Sigmoid colon (tissue), 7 donors: Measurements from ENCODE around the gene TBX15. TPM values are rescaled to one million over a fixed set of nuclear protein-coding genes. Genes with fewer than 3 reads are reported as not detected.

ENCODE experiments used
- DNase-seq: peaks from one replicate; pipeline ENCODE4 v3.0.0-alpha.2; 2019
- H3K27ac ChIP-seq, 4 donors: fragments of 200-600 bp; sonication (generic); one replicate each; pipeline ENCODE4 v1.5.1; 2016 to 2019; ENCODE audit warnings: mild to moderate bottlenecking in 1 of 4
- H3K27me3 ChIP-seq, 3 donors: fragments of 200-600 bp; sonication (generic); one replicate each; pipeline ENCODE4 v1.5.1; 2019; ENCODE audit warnings: mild to moderate bottlenecking in 1 of 3
- H3K36me3 ChIP-seq, 4 donors: fragments of 200-600 bp; sonication (generic); one replicate each; pipeline ENCODE4 v1.5.1; 2016 to 2019
- H3K4me1 ChIP-seq, 4 donors: fragments of 200-600 bp; sonication (generic); one replicate each; pipeline ENCODE4 v1.5.1; 2017 to 2019
- H3K4me3 ChIP-seq, 4 donors: fragments of 200-600 bp; sonication (generic); one replicate each; pipeline ENCODE4 v1.5.1; 2017 to 2019; ENCODE audit warnings: mild to moderate bottlenecking in 2 of 4, moderate library complexity in 1 of 4
- H3K9me3 ChIP-seq, 4 donors: fragments of 200-600 bp in 3 of 4; sonication (generic) in 3 of 4; one replicate each; pipeline versions ENCODE4 v1.5.1 to v1.6.1; 2013 to 2019
- EP300 ChIP-seq, 4 donors: sonication (generic); formaldehyde crosslinking; IDR thresholded peaks; one replicate each; pipeline ENCODE4 v1.6.1; 2017; ENCODE audit warnings: antibody characterized with exemption in 4 of 4
- POLR2A ChIP-seq, 2 donors: fragments of 450-650 bp; IDR thresholded peaks; one replicate each; pipeline ENCODE4 v1.6.1; 2016; ENCODE audit warnings: antibody characterized with exemption in 2 of 2, mild to moderate bottlenecking in 2 of 2, moderate library complexity in 2 of 2
- POLR2AphosphoS5 ChIP-seq, 4 donors: sonication (generic); formaldehyde crosslinking; IDR thresholded peaks; one replicate each; pipeline ENCODE4 v1.6.1; 2017; ENCODE audit warnings: antibody characterized with exemption in 4 of 4
- WGBS, 2 donors: extraction: QIAGEN DNeasy Blood & Tissue Kit; methylation state at CpG; one replicate each; pipeline ENCODE4 v1.1.7; 2013; 5-methylcytosine and 5-hydroxymethylcytosine counted together
- intact Hi-C: fragments of 100-400 bp; cut with DNase I; formaldehyde crosslinking; loops from one replicate; pipeline ENCODE4 v1.15.1; 2023
- polyA plus RNA-seq, 3 donors: library from polyadenylated mRNA; stranded (reverse); fragments of 200-250 nt; gene quantifications; one replicate each; pipeline ENCODE4 v1.2.3, GENCODE V29; 2013
- total RNA-seq, 4 donors: library from RNA; depleted of rRNA; stranded (reverse); fragments of >200 nt; gene quantifications; one replicate each; pipeline ENCODE4 v1.1.0, GENCODE V29; 2016
- TF ChIP-seq, protein P1 (sequence below), 4 experiments: fragments of 450-650 bp in 3 of 4; fragments of 200-600 bp in 1 of 4; IDR thresholded peaks; one replicate each; pipeline ENCODE4 v1.5.1; 2016 to 2019; ENCODE audit warnings: antibody characterized with exemption in 4 of 4, mild to moderate bottlenecking in 3 of 4, moderate library complexity in 2 of 4
- donor health status: healthy with polysubstance abuse.
- donor health status: Bipolar disorder and iron deficiency.
- donor health status: healthy.

The TBX15 gene
- total and polyA plus RNA-seq, 7 donors, result under 0.01 to 0.28 (median 0.03) TPM; not detected in 2

DNA sequence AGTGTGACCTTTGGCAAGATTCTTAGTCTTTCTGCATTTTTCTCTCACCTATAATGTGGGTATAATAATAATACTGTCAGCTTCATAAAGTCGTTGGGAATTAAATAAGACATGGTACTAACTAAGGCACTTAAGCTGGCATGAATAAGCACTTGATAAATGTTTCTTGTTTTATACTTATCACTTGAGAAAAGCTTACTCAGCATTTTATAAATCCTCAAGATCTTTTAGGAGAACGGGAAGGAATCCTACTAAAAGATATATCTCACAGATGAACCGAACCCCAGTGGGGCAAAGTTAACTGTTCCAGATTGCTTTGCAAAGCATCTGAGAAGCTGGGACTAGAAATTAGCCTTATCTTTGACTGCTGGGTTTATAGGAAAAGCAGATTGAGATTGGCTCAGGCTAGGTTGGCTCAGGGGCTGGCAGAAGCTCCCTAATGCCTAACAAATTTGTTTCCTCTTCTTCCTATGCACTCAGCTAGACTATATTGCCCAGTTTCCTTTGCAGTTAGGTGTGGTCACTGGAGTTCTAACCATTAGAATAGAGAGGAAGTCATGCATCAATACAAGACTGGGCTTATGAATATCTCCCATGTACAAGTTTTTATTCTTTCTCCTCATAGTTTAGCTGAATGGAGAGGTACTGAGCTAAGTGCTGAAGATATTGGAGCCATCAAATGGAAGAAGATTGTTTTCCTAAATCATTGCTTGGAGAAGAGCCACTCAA is 110.3 kb downstream of the TBX15 start:
- no peak for DNase-seq
- Histone ChIP-seq H3K9me3 (no peaks in the 10 kb centered on the region), H3K27ac (no peak overlapping the region), H3K27me3 (no peaks in the 10 kb centered on the region), H3K4me1 (no peaks in the 10 kb centered on the region), H3K36me3 (no peaks in the 10 kb centered on the region), H3K4me3 (no peak overlapping the region)
- TF ChIP-seq, protein P1, sequence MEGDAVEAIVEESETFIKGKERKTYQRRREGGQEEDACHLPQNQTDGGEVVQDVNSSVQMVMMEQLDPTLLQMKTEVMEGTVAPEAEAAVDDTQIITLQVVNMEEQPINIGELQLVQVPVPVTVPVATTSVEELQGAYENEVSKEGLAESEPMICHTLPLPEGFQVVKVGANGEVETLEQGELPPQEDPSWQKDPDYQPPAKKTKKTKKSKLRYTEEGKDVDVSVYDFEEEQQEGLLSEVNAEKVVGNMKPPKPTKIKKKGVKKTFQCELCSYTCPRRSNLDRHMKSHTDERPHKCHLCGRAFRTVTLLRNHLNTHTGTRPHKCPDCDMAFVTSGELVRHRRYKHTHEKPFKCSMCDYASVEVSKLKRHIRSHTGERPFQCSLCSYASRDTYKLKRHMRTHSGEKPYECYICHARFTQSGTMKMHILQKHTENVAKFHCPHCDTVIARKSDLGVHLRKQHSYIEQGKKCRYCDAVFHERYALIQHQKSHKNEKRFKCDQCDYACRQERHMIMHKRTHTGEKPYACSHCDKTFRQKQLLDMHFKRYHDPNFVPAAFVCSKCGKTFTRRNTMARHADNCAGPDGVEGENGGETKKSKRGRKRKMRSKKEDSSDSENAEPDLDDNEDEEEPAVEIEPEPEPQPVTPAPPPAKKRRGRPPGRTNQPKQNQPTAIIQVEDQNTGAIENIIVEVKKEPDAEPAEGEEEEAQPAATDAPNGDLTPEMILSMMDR (IDR thresholded peaks at IDR 0.05), result no peak
- TF ChIP-seq POLR2AphosphoS5 (IDR thresholded peaks at IDR 0.05), result no peak
- TF ChIP-seq EP300 (IDR thresholded peaks at IDR 0.05), result no peak
- no peak for TF ChIP-seq POLR2A (IDR thresholded peaks at IDR 0.05)
- WGBS, 2 donors, result 71 to 77% methylated on average over 3 of the region's 3 CpGs
- intact Hi-C loops, result no loop called here

DNA sequence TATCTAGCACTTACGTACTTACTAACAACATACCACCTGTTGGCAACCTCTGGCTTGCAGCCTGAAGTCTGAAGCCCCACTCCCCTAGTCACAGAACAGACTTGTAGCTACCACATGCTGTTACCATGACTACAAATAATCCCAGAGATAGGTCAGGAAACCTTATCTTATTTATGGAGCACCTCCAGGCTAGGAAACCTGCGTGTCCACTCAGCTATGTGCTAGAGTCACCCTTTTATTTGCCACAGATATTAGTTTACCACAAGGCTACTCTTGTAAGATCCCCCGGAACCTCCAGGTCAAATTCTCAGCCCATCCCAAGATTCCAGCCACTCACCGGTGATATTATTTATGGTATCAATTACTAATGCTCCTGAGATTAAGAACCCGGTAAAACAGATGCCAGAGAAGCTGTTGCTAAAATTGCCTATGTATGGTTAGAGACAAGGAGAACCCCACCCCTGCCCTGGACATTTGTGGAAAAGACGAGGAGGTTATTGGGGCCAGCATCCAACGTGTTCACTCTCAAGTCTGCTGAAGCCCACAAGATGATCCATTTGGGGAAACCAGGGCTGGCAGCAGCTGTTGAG is 116.5 kb downstream of the TBX15 start:
- Histone ChIP-seq H3K27me3 (no peaks in the 10 kb centered on the region), H3K4me1 (no peaks in the 10 kb centered on the region), H3K27ac (no peak overlapping the region), H3K9me3 (no peaks in the 10 kb centered on the region), H3K4me3 (no peak overlapping the region), H3K36me3 (no peaks in the 10 kb centered on the region)
- TF ChIP-seq EP300 (IDR thresholded peaks at IDR 0.05), result no peak
- no peak for TF ChIP-seq POLR2A (IDR thresholded peaks at IDR 0.05)
- TF ChIP-seq, protein P1 (IDR thresholded peaks at IDR 0.05), result no peak
- TF ChIP-seq POLR2AphosphoS5 (IDR thresholded peaks at IDR 0.05), result no peak
- intact Hi-C loops, result no loop called here
- no peak for DNase-seq
- WGBS, 2 donors, result 75 to 78% methylated on average over 7 of the region's 7 CpGs

GRCh38 chr1:118868387-118868786 is 119.8 kb downstream of the TBX15 start:
- no peak for TF ChIP-seq EP300 (IDR thresholded peaks at IDR 0.05)
- TF ChIP-seq, protein P1 (IDR thresholded peaks at IDR 0.05), result no peak
- TF ChIP-seq POLR2A (IDR thresholded peaks at IDR 0.05), result no peak
- no peak for TF ChIP-seq POLR2AphosphoS5 (IDR thresholded peaks at IDR 0.05)
- no peak overlapping the region for H3K27ac ChIP-seq
- intact Hi-C loops, result no loop called here
- H3K27me3 ChIP-seq, result no peaks in the 10 kb centered on the region
- H3K36me3 ChIP-seq, result no peaks in the 10 kb centered on the region
- 75 to 81% methylated on average over 2 of the region's 2 CpGs for WGBS, 2 donors
- DNase-seq, result no peak
- H3K4me1 ChIP-seq, result no peaks in the 10 kb centered on the region
- no peaks in the 10 kb centered on the region for H3K9me3 ChIP-seq
- H3K4me3 ChIP-seq, result no peak overlapping the region

DNA sequence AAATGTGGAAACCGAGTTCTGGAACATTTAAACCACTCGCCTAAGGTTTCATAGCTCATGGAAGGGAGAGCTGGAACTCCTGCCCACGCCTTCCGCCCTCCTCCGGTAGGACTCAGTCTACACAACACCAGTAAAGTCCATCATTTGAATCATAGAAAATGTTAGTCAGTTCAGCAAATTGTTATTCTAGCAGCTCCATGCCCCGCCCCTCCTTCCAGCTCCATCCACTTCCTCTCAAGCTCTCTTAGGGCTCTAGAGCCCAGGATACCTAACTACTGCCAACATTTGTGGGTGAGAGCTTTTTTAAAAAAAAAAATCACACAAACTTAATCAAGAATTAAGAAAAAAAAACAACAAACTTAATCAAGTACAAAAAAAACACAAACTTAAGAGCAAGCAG is 121.8 kb downstream of the TBX15 start:
- Histone ChIP-seq H3K4me3 (no peak overlapping the region), H3K9me3 (no peaks in the 10 kb centered on the region), H3K27me3 (no peaks in the 10 kb centered on the region), H3K36me3 (no peaks in the 10 kb centered on the region), H3K27ac (no peak overlapping the region), H3K4me1 (no peaks in the 10 kb centered on the region)
- DNase-seq, result no peak
- TF ChIP-seq, protein P1 (IDR thresholded peaks at IDR 0.05), result no peak
- TF ChIP-seq POLR2A (IDR thresholded peaks at IDR 0.05), result no peak
- intact Hi-C loops, result no loop called here
- WGBS, 2 donors, result 87 to 89% methylated on average over 6 of the region's 6 CpGs
